HepG2 (cell line): ENCODE results near the gene WDR5B. TPM values are rescaled to one million over a fixed set of nuclear protein-coding genes. Genes with fewer than 3 reads are reported as not detected.
A peak's percentile ranks its signal among the peaks of the same experiment; 100 is the strongest.

Experiments
- CBX2 ChIP-seq, 2 experiments: fragments of 200-600 bp in 1 of 2; sonication (generic); formaldehyde crosslinking in 1 of 2; IDR thresholded peaks; 2 replicates each; pipeline versions ENCODE4 v1.7.0 to v1.8.1; 2018 to 2022; ENCODE audit warnings: low read depth in 2 of 2, low read length in 1 of 2, mild to moderate bottlenecking in 1 of 2, missing genetic modification reagents in 1 of 2
- CENPT ChIP-seq: sonication (generic); formaldehyde crosslinking; IDR thresholded peaks from 2 replicates; pipeline ENCODE4 v1.8.0; 2022; ENCODE audit warnings: low read depth, mild to moderate bottlenecking, moderate library complexity, missing genetic modification reagents
- CSRNP2 ChIP-seq: sonication (generic); formaldehyde crosslinking; conservative IDR thresholded peaks from 2 replicates; pipeline ENCODE4 v1.8.0; 2022; ENCODE audit warnings: low read depth, missing genetic modification reagents
- CTCF ChIP-seq: sonication (generic); formaldehyde crosslinking; IDR thresholded peaks from 2 replicates; pipeline ENCODE4 v1.5.0; 2020; ENCODE audit warnings: mild to moderate bottlenecking, missing genetic modification reagents, moderate library complexity
- DPF2 ChIP-seq: sonication (generic); formaldehyde crosslinking; IDR thresholded peaks from 2 replicates; pipeline ENCODE4 v1.4.0; 2020; ENCODE audit warnings: mild to moderate bottlenecking, low read depth, missing genetic modification reagents, borderline replicate concordance
- EP300 ChIP-seq, 3 experiments: sonication (generic) in 1 of 3; formaldehyde crosslinking in 1 of 3; IDR thresholded peaks; 2 replicates each; pipeline versions ENCODE4 v1.5.1 to v1.6.1; 2011 to 2020; ENCODE audit warnings: low read depth in 2 of 3, low read length in 2 of 3, borderline replicate concordance in 1 of 3, improper control_type of control experiment in 1 of 3, mild to moderate bottlenecking in 1 of 3, missing genetic modification reagents in 1 of 3, moderate library complexity in 1 of 3
- KMT2A ChIP-seq: sonication (generic); formaldehyde crosslinking; IDR thresholded peaks from 2 replicates; pipeline ENCODE4 v1.4.0; 2020; ENCODE audit warnings: missing genetic modification reagents
- MYNN ChIP-seq: sonication (generic); formaldehyde crosslinking; IDR thresholded peaks from 2 replicates; pipeline ENCODE4 v1.4.0; 2020; ENCODE audit warnings: mild to moderate bottlenecking, low read depth, missing genetic modification reagents
- NCOA1 ChIP-seq: sonication (generic); formaldehyde crosslinking; IDR thresholded peaks from 2 replicates; pipeline ENCODE4 v1.9.0; 2021; ENCODE audit warnings: missing genetic modification reagents
- NFKB2 ChIP-seq: sonication (generic); formaldehyde crosslinking; IDR thresholded peaks from 2 replicates; pipeline ENCODE4 v1.4.0; 2020; ENCODE audit warnings: missing genetic modification reagents, borderline replicate concordance
- SMAD9 ChIP-seq: sonication (generic); formaldehyde crosslinking; IDR thresholded peaks from 2 replicates; pipeline ENCODE4 v1.5.1; 2020; ENCODE audit warnings: mild to moderate bottlenecking, missing genetic modification reagents
- SP140L ChIP-seq: sonication (generic); formaldehyde crosslinking; IDR thresholded peaks from 2 replicates; pipeline ENCODE4 v1.4.0; 2020; ENCODE audit warnings: missing genetic modification reagents, borderline replicate concordance
- TFDP1 ChIP-seq: IDR thresholded peaks from 2 replicates; pipeline ENCODE4 v1.6.1; 2016; ENCODE audit warnings: missing compliant biosample characterization, missing genetic modification reagents, borderline replicate concordance
- ZNF251 ChIP-seq: sonication (generic); formaldehyde crosslinking; IDR thresholded peaks from 2 replicates; pipeline ENCODE4 v1.9.0; 2021; ENCODE audit warnings: mild to moderate bottlenecking, missing genetic modification reagents
- ZNF329 ChIP-seq: sonication (generic); formaldehyde crosslinking; IDR thresholded peaks from 2 replicates; pipeline ENCODE4 v1.9.0; 2021; ENCODE audit warnings: low read depth, mild to moderate bottlenecking, missing genetic modification reagents
- ZNF687 ChIP-seq: sonication (generic); formaldehyde crosslinking; IDR thresholded peaks from 2 replicates; pipeline ENCODE4 v1.5.1; 2020; ENCODE audit warnings: mild to moderate bottlenecking, missing genetic modification reagents, moderate library complexity
- ZNF749 ChIP-seq: sonication (generic); formaldehyde crosslinking; IDR thresholded peaks from 2 replicates; pipeline ENCODE4 v1.8.0; 2022; ENCODE audit warnings: mild to moderate bottlenecking, missing genetic modification reagents, moderate library complexity, borderline replicate concordance
- polyA plus RNA-seq, 8 experiments: library from polyadenylated mRNA; depleted of rRNA in 3 of 8; stranded (reverse) in 7 of 8; unstranded in 1 of 8; fragments of >200 nt; fragmentation: Illumina TruSeq in 4 of 8; extraction: Trizol in 4 of 8; gene quantifications; 2 replicates each; pipeline versions ENCODE4 v1.2.1 to v1.2.3, GENCODE V29; 2011 to 2016; ENCODE audit warnings: low read depth in 4 of 8, missing spikeins in 1 of 8, mixed read lengths in 1 of 8; ENCODE audit not compliant: insufficient read depth in 1 of 8
- total RNA-seq, 5 experiments: library from RNA; depleted of rRNA; stranded (reverse); fragments of >200 nt; fragmentation: Illumina TruSeq; extraction: Trizol; gene quantifications; 2 replicates each; pipeline ENCODE4 v1.2.3, GENCODE V29; 2016; ENCODE audit warnings: low read depth in 1 of 5

The WDR5B gene
- total and polyA plus RNA-seq, 2 of the 13 experiments (the other 11 are each of a cell fraction or from before 2014, with no cell fraction given): 2.5 to 3.6 TPM

DNA sequence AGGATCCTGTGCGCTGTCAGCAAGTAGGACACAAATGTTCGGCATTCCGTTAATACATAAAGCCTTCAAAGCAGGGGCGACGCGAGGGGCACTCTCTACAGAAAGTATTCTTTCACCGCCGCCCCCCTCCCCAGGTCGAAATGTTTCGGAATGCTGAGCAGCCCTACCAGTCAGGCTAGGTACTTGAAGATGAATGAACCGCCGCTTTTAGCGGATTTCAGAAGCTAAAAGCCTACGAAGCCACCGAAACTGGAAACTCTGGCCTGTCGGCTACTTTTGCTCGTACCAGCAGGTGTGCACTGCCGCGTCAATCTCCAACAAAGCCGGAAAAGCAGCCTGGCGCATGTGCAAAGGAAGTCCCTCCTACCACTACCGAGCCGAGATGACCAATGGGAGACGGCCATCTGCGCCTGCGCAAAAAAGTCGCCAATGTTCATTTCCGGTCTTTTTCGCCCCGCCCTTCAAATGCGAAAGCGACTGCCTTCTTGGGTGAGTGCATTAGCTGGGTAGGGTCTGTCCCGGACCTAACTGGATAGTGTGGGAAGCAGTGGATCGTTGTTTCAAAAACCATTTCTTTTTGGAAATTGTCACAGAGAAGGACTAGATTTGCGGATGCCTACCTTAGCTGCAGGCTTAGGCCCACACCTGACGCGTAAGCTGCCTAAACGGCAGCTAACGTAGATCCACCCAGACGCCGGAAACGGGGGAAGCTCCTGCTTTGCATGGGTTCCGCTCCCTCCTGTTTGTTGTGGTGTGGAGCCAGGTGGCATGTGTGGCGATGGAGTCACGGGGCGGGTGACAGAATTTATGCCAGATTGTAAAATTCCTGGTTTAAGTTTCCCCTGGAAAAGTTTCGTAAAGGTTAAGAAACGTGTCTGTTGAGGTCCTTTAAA, at the start of gene WDR5B (continued):
- peak; percentile 82 for TF ChIP-seq ZNF687 (CRISPR knock-in tag)
- TF ChIP-seq CENPT (CRISPR knock-in tag): no peak
- peak; percentile 71; the same call in 1 of the 2 replicates for TF ChIP-seq NFKB2
- no peak for TF ChIP-seq TFDP1 (CRISPR knock-in tag)
- no peak for TF ChIP-seq ZNF251 (CRISPR knock-in tag)
- peak; percentile 57; the same call in 1 of the 2 replicates for TF ChIP-seq SMAD9
- no peak for TF ChIP-seq ZNF749
- TF ChIP-seq DPF2 (CRISPR knock-in tag): no peak
- no peak for TF ChIP-seq SP140L (CRISPR knock-in tag)
- 0 out of 2 replicates have a peak, but pooled peaks have one; percentile 34 for TF ChIP-seq ZNF329
- no peak for TF ChIP-seq CTCF (CRISPR knock-in tag)
- no peak for TF ChIP-seq CSRNP2 (CRISPR knock-in tag)
- TF ChIP-seq CBX2 (IDR thresholded peaks at IDR 0.05; ENCODE audit: low read depth, low read length): no peak
- no peak for TF ChIP-seq CBX2 (CRISPR knock-in tag; IDR thresholded peaks at IDR 0.05; ENCODE audit: low read depth)
- no peak for TF ChIP-seq EP300 (IDR thresholded peaks at IDR 0.05; ENCODE audit: low read depth in 2 of 2, low read length in 2 of 2)
- TF ChIP-seq EP300 (CRISPR knock-in tag; IDR thresholded peaks at IDR 0.05; ENCODE audit: borderline replicate concordance): no peak
- TF ChIP-seq MYNN: no peak
- peak; percentile 76 for TF ChIP-seq KMT2A (CRISPR knock-in tag)
- no peak for TF ChIP-seq NCOA1 (CRISPR knock-in tag)
